Smooth muscle cell (in vitro differentiated cells): ENCODE measurements around the gene ENKUR. TPM values are rescaled to one million over a fixed set of nuclear protein-coding genes. Genes with fewer than 3 reads are reported as not detected.
"Not testable (repeated sequence)": the region's sequence is repeated elsewhere in the genome, so short reads cannot be mapped to it uniquely, and the experiment has no call there.

Experiments
- DNase-seq: peaks from one replicate; lab custom pipeline; 2025; ENCODE audit not compliant: unreplicated experiment; lab: John Stamatoyannopoulos, UW
- H2AFZ ChIP-seq: fragments of 200-600 bp; sonication (generic); 2 replicates; pipeline ENCODE4 v1.6.0; 2016; ENCODE audit warnings: antibody characterized with exemption, low read depth, mild to moderate bottlenecking
- H3F3A ChIP-seq: fragments of 200-600 bp; sonication (generic); 2 replicates; pipeline ENCODE4 v1.6.0; 2017; ENCODE audit warnings: antibody characterized with exemption, low read depth
- H3K27ac ChIP-seq: fragments of 200-600 bp; sonication (generic); 2 replicates; pipeline ENCODE4 v1.5.1; 2016; ENCODE audit warnings: low read depth, mild to moderate bottlenecking
- H3K27me3 ChIP-seq: fragments of 200-600 bp; sonication (generic); 2 replicates; pipeline ENCODE4 v1.6.1; 2016; ENCODE audit warnings: low read depth, mild to moderate bottlenecking
- H3K36me3 ChIP-seq: fragments of 200-600 bp; sonication (generic); 2 replicates; pipeline ENCODE4 v1.5.1; 2016; ENCODE audit warnings: low read depth
- H3K4me1 ChIP-seq: fragments of 200-600 bp; sonication (generic); 2 replicates; pipeline ENCODE4 v1.5.1; 2016; ENCODE audit warnings: low read depth
- H3K4me2 ChIP-seq: fragments of 200-600 bp; sonication (generic); 2 replicates; pipeline ENCODE4 v1.6.0; 2016; ENCODE audit warnings: mild to moderate bottlenecking
- H3K4me3 ChIP-seq: fragments of 200-600 bp; sonication (generic); 2 replicates; pipeline ENCODE4 v1.5.1; 2016; ENCODE audit warnings: mild to moderate bottlenecking
- H3K79me2 ChIP-seq: fragments of 200-600 bp; sonication (generic); 2 replicates; pipeline ENCODE4 v1.6.0; 2016; ENCODE audit warnings: low read depth, mild to moderate bottlenecking
- H3K9ac ChIP-seq: fragments of 200-600 bp; sonication (generic); 2 replicates; pipeline ENCODE4 v1.6.0; 2016; ENCODE audit warnings: low read depth
- H3K9me3 ChIP-seq: fragments of 200-600 bp; sonication (generic); replicated peaks from 2 replicates; pipeline ENCODE4 v1.5.1; 2016; ENCODE audit warnings: low read depth
- H4K20me1 ChIP-seq: fragments of 200-600 bp; sonication (generic); 2 replicates; pipeline ENCODE4 v1.6.0; 2016; ENCODE audit warnings: low read depth
- WGBS: methylation state at CpG from one replicate; pipeline ENCODE4 v1.1.7; 2016; ENCODE audit warnings: low lambda C conversion rate; 5-methylcytosine and 5-hydroxymethylcytosine counted together
- polyA plus RNA-seq: library from polyadenylated mRNA; unstranded; fragments of >200 nt; fragmentation: Nextera tagmentation; extraction: Ambion mirVana; gene quantifications from 2 replicates; pipeline ENCODE4 v1.2.1, GENCODE V29; 2016
- total RNA-seq: library from RNA; depleted of rRNA; stranded (reverse); fragments of >200 nt; gene quantifications from 2 replicates; pipeline ENCODE4 v1.2.3, GENCODE V29; 2014
- TF ChIP-seq, protein P1 (sequence below): fragments of 200-600 bp; sonication (generic); IDR thresholded peaks from 2 replicates; pipeline ENCODE4 v1.5.1; 2017; ENCODE audit warnings: borderline replicate concordance, mild to moderate bottlenecking, antibody characterized with exemption; ENCODE audit not compliant: insufficient read depth, poor library complexity, severe bottlenecking

Gene ENKUR
- total and polyA plus RNA-seq, 2 experiments from 2014 or later, result 0.58 TPM; not detected in 1

DNA sequence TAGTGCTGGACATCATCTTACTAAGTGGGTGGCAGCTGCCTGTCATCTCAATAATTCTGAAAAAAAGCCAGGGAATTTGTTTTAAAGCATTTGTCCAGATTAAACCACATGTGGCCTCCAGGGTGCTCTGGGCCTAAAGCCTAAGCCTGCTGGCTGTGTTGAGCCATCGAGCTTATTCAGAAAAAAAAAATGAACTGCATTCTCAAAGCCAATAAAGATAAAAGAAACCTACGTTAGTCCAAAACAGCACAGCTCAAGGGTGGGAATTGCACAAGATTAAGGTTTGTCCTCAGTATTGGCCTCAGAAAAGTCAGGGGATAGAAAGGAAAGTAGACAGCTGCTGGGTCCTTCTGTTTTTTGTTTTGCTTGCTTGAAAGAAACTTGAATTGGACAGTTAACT, 41.0 kb downstream of the ENKUR start:
- H3K4me2 ChIP-seq, result peak overlapping the region; percentile 10
- no peak overlapping the region for H2AFZ ChIP-seq
- H3K79me2 ChIP-seq, result no peaks in the 10 kb centered on the region
- no peaks in the 10 kb centered on the region for H3K4me1 ChIP-seq
- H3K4me3 ChIP-seq, result no peak overlapping the region
- H3K27ac ChIP-seq, result no peak overlapping the region
- 26% methylated on average over 2 of the region's 2 CpGs for WGBS
- no peaks in the 10 kb centered on the region for H3K27me3 ChIP-seq
- H3K36me3 ChIP-seq, result no peaks in the 10 kb centered on the region
- no peak overlapping the region for H3K9ac ChIP-seq
- no peak for DNase-seq
- TF ChIP-seq, protein P1, sequence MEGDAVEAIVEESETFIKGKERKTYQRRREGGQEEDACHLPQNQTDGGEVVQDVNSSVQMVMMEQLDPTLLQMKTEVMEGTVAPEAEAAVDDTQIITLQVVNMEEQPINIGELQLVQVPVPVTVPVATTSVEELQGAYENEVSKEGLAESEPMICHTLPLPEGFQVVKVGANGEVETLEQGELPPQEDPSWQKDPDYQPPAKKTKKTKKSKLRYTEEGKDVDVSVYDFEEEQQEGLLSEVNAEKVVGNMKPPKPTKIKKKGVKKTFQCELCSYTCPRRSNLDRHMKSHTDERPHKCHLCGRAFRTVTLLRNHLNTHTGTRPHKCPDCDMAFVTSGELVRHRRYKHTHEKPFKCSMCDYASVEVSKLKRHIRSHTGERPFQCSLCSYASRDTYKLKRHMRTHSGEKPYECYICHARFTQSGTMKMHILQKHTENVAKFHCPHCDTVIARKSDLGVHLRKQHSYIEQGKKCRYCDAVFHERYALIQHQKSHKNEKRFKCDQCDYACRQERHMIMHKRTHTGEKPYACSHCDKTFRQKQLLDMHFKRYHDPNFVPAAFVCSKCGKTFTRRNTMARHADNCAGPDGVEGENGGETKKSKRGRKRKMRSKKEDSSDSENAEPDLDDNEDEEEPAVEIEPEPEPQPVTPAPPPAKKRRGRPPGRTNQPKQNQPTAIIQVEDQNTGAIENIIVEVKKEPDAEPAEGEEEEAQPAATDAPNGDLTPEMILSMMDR, result no peak
- H3F3A ChIP-seq, result no peaks in the 10 kb centered on the region
- no peaks in the 10 kb centered on the region for H3K9me3 ChIP-seq
- H4K20me1 ChIP-seq, result no peaks in the 10 kb centered on the region

DNA sequence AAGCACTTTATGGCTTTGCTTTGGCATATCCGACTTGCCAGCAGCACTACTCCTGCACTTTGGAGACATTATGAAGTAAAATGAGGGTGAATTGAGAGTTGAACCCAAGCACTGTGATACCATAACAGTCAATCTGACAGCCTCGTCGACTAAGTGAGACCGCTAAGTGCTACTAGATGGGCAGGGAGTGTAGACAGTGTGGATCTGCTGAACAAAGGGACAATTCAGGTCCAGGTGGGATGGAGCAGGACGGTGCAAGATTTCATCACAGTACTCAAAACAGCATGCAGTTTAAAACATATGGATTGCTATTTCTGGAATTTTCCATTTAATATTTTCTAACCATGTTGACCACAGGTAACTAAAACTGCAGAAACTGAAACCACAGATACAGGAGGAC, 42.8 kb downstream of the ENKUR start:
- Histone ChIP-seq H4K20me1 (no peaks in the 10 kb centered on the region), H3K4me1 (no peaks in the 10 kb centered on the region), H3K9ac (no peak overlapping the region), H3K9me3 (no peaks in the 10 kb centered on the region), H3K4me3 (no peak overlapping the region), H3K27ac (no peak overlapping the region), H3K36me3 (no peaks in the 10 kb centered on the region), H3K4me2 (no peak overlapping the region), H3F3A (no peaks in the 10 kb centered on the region), H2AFZ (no peak overlapping the region), H3K27me3 (no peaks in the 10 kb centered on the region), H3K79me2 (no peaks in the 10 kb centered on the region)
- WGBS, result 89% methylated on average over 5 of the region's 5 CpGs
- DNase-seq, result no peak
- TF ChIP-seq, protein P1, result no peak

DNA sequence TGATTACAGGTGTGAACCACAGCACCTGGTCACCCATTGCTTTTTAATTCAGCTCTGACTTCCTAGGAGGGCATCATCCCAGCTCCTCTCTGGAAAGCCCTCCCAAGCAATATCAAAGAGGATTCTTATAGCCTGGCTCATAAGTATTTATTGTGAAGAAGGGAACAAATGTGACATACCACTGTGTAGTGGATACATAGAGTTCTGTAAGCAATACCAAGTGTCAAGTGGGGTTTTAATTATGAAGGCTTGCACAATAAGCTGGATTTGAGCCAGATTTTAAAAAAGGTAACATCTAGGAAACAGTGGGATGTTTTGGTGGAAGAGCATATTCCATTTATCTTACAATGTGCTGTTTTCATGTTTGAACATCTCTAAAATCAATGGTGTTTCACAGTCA, 44.6 kb downstream of the ENKUR start:
- no peaks in the 10 kb centered on the region for H3K27me3 ChIP-seq
- no peak overlapping the region for H3K27ac ChIP-seq
- H3K79me2 ChIP-seq, result no peaks in the 10 kb centered on the region
- no peak overlapping the region for H3K9ac ChIP-seq
- H3K4me3 ChIP-seq, result no peak overlapping the region
- H2AFZ ChIP-seq, result no peak overlapping the region
- DNase-seq, result no peak
- no peaks in the 10 kb centered on the region for H3K36me3 ChIP-seq
- no peaks in the 10 kb centered on the region for H4K20me1 ChIP-seq
- no peaks in the 10 kb centered on the region for H3K4me1 ChIP-seq
- no peaks in the 10 kb centered on the region for H3F3A ChIP-seq
- H3K4me2 ChIP-seq, result no peak overlapping the region
- TF ChIP-seq, protein P1, result no peak
- H3K9me3 ChIP-seq, result no peaks in the 10 kb centered on the region

DNA sequence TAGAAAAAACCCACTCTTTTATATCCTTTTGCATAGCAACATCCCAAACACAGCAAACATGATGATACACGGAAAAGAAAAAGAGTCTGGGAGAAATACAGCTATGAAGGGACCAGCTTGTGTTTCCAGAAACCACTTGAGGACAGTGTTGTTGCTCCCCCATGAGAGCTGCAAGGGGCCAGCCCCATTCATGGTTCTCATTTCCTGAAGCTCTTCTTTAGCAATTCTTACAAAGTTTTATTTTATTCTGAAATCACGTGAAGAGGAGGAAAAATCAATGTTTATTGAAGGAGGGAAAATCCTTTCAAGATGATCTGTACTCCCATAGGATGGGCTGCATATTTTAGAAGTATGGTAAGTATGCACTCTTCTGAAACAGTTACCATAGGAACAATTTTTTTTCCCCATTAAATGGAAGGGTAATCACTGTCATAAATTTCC, 46.1 kb downstream of the ENKUR start:
- no peak overlapping the region for H3K4me2 ChIP-seq
- H3K27me3 ChIP-seq, result no peaks in the 10 kb centered on the region
- H3K9me3 ChIP-seq, result no peaks in the 10 kb centered on the region
- H4K20me1 ChIP-seq, result no peaks in the 10 kb centered on the region
- H3K4me1 ChIP-seq, result no peaks in the 10 kb centered on the region
- no peaks in the 10 kb centered on the region for H3K36me3 ChIP-seq
- H3K79me2 ChIP-seq, result no peaks in the 10 kb centered on the region
- no peak overlapping the region for H3K27ac ChIP-seq
- DNase-seq, result no peak
- WGBS, result 83% methylated on average over 2 of the region's 2 CpGs
- no peak overlapping the region for H3K9ac ChIP-seq
- TF ChIP-seq, protein P1, result no peak
- no peak overlapping the region for H3K4me3 ChIP-seq
- no peaks in the 10 kb centered on the region for H3F3A ChIP-seq
- H2AFZ ChIP-seq, result no peak overlapping the region

DNA sequence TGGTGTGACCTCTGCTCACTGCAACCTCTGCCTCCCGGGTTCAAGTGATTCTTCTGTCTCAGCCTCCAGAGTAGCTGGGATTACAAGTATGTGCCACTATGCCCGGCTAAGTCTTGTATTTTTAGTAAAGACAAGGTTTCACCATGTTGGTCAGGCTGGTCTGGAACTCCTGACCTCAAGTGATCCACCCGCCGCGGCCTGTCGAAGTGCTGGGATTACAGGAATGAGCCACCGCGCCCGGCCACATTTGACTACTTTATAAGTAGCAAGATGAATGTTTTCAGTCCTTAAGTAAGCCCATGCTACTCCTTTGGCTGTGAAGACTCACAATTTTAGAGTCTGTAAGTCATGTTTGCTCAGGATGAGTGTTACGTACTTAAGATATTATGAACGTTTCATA, 47.0 kb downstream of the ENKUR start:
- H3K27me3 ChIP-seq, H3K9me3 ChIP-seq: not testable (repeated sequence)

More for the DNA sequence above, 47.0 kb downstream of the ENKUR start:
- not testable (repeated sequence) for H3K9ac ChIP-seq, H3K4me3 ChIP-seq, DNase-seq, H3K4me1 ChIP-seq, H3K79me2 ChIP-seq, H2AFZ ChIP-seq, H3F3A ChIP-seq, H3K4me2 ChIP-seq, H3K36me3 ChIP-seq, H4K20me1 ChIP-seq, H3K27ac ChIP-seq
- WGBS, result 95% methylated on average over 11 of the region's 11 CpGs
